Thoracic aorta (tissue), 2 donors: ENCODE data around the gene LEP. TPM values are rescaled to one million over a fixed set of nuclear protein-coding genes. Genes with fewer than 3 reads are reported as not detected.

Experiments used
- ATAC-seq: fragments of 150-250 bp; one replicate; pipeline ENCODE4 v1.8.0; 2017; ENCODE audit warnings: low read depth; ENCODE audit not compliant: insufficient number of reproducible peaks, low FRiP score
- DNase-seq: peaks from one replicate; pipeline ENCODE4 v3.0.0-alpha.2; 2020; ENCODE audit warnings: low spot score
- H3K27ac ChIP-seq, 2 donors: fragments of 200-600 bp; sonication (generic); 1 replicate in 1 of 2; 2 replicates in 1 of 2; pipeline ENCODE4 v1.5.1; 2016; ENCODE audit warnings: mild to moderate bottlenecking in 2 of 2, moderate library complexity in 2 of 2
- H3K27me3 ChIP-seq: fragments of 200-600 bp; sonication (generic); replicated peaks from 2 replicates; pipeline ENCODE4 v1.6.0; 2016; ENCODE audit warnings: mild to moderate bottlenecking; ENCODE audit not compliant: insufficient read depth
- H3K36me3 ChIP-seq: fragments of 200-600 bp; sonication (generic); one replicate; pipeline ENCODE4 v1.5.1; 2016
- H3K4me1 ChIP-seq, 2 donors: fragments of 200-600 bp; sonication (generic); 1 replicate in 1 of 2; 2 replicates in 1 of 2; pipeline versions ENCODE4 v1.5.1 to v1.6.0; 2016; ENCODE audit warnings: low read depth in 2 of 2, mild to moderate bottlenecking in 1 of 2; ENCODE audit not compliant: control insufficient read depth in 1 of 2
- H3K4me3 ChIP-seq: fragments of 200-600 bp; sonication (generic); 2 replicates; pipeline ENCODE4 v1.5.1; 2016; ENCODE audit warnings: mild to moderate bottlenecking
- H3K9me3 ChIP-seq: fragments of 200-600 bp; sonication (generic); 2 replicates; pipeline ENCODE4 v1.5.1; 2016
- total RNA-seq, 2 donors: library from RNA; depleted of rRNA; stranded (reverse); fragments of >200 nt; gene quantifications; one replicate each; pipeline versions ENCODE4 v1.1.0 to v1.2.3, GENCODE V29; 2016
- TF ChIP-seq, protein P1 (sequence below): fragments of 200-600 bp; sonication (generic); IDR thresholded peaks from one replicate; pipeline ENCODE4 v1.5.1; 2019; ENCODE audit warnings: antibody characterized with exemption

Gene LEP
- total RNA-seq, 2 donors from 2014 or later: not detected

DNA sequence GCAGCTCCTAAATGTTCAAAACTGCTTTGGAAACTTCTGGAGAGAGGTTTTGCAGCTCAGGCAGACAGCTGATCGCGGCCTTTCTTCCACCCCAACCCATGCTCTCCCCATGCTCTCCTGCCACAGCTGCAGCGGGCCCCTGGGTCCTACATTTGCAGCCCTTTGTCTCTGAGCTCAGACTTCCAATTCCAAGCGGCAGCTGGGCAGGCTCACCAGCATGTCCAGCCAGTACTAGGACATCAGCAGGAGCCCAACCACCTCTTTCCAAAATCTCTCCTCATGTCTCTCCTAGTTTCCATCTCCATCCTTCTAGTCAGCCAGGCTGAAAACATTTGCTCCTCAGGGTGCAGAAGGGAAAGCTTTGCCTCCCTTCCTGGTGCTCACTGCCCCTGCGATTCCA is 6.0 kb downstream of the LEP start:
- DNase-seq: no peak
- no peaks in the 10 kb centered on the region for H3K27me3 ChIP-seq
- no peak for ATAC-seq
- TF ChIP-seq, protein P1, sequence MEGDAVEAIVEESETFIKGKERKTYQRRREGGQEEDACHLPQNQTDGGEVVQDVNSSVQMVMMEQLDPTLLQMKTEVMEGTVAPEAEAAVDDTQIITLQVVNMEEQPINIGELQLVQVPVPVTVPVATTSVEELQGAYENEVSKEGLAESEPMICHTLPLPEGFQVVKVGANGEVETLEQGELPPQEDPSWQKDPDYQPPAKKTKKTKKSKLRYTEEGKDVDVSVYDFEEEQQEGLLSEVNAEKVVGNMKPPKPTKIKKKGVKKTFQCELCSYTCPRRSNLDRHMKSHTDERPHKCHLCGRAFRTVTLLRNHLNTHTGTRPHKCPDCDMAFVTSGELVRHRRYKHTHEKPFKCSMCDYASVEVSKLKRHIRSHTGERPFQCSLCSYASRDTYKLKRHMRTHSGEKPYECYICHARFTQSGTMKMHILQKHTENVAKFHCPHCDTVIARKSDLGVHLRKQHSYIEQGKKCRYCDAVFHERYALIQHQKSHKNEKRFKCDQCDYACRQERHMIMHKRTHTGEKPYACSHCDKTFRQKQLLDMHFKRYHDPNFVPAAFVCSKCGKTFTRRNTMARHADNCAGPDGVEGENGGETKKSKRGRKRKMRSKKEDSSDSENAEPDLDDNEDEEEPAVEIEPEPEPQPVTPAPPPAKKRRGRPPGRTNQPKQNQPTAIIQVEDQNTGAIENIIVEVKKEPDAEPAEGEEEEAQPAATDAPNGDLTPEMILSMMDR: no peak
- no peaks in the 10 kb centered on the region for H3K9me3 ChIP-seq
- H3K4me3 ChIP-seq: no peak overlapping the region
- no peak overlapping the region for H3K27ac ChIP-seq
- no peaks in the 10 kb centered on the region for H3K4me1 ChIP-seq
- H3K36me3 ChIP-seq: no peaks in the 10 kb centered on the region

DNA sequence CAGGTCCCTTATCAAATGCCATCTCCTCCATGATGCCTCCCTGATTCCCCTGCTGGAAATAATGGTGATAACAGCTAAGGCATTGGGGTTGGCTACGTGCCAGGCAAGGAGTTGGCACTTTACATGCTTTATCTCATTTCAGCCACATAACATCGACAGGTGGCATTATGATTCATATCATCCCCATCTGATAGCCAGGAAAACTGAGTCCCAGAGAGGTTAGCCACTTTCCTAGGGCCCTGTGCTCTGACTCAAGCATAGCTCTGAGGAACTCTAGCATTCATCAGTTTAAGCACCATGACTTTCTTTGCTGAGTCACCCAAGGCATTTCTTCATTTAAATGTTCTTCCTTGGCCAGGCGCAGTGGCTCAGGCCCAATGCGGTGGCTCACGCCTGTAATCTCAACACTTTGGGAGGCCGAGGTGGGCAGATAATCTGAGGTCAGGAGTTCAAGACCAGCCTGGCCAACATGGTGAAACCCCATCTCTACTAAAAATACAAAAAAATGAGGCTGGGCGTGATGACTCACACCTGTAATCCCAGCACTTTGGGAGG is 6.6 kb downstream of the LEP start:
- TF ChIP-seq, protein P1: no peak
- Histone ChIP-seq H3K4me1 (no peaks in the 10 kb centered on the region), H3K27ac (no peak overlapping the region), H3K36me3 (no peaks in the 10 kb centered on the region), H3K4me3 (no peak overlapping the region), H3K27me3 (no peaks in the 10 kb centered on the region), H3K9me3 (no peaks in the 10 kb centered on the region)
- DNase-seq (no peak), ATAC-seq (no peak)

DNA sequence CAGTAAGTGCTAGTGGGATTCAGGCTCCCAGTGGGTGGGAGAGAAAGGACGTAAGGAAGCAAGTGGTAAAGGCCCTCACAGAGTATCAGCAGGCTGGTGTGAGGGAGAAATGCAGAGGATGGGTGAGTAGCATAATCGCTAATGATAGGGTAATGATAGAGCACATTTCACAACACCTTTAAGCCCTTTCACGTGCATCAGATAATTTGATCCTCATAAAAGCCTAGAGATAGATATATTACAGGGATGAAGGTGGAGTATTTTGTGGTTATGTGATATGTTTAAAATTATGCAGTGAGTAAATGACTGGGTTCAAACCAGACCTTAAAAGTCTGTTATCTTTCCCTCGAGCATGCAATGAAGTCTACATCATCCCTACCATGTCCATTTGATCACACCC is 10.3 kb downstream of the LEP start:
- H3K27me3 ChIP-seq: no peaks in the 10 kb centered on the region
- TF ChIP-seq, protein P1: no peak
- H3K9me3 ChIP-seq: no peaks in the 10 kb centered on the region
- no peaks in the 10 kb centered on the region for H3K4me1 ChIP-seq
- no peak overlapping the region for H3K27ac ChIP-seq
- no peak for DNase-seq
- H3K36me3 ChIP-seq: no peaks in the 10 kb centered on the region
- no peak for ATAC-seq
- H3K4me3 ChIP-seq: no peak overlapping the region

DNA sequence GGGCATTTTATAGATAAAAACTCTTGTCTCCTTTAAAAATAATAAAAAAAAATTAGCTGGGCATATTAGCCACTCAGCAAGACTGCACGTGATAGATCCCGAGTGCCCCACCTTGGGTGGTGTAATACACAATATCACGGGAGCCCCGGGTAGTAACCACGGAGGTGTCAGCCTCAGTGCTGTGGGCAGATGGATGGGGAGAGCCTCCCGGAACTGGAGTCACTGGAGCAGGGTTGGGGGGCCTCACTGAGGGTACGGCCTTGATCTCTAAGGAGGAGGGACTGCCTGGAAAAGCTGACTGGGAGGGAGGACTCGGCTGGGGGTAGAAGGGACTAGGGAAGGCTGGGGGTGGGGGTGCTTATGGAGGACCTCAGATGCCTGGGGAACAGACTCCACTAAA is 12.6 kb downstream of the LEP start:
- Histone ChIP-seq H3K36me3 (no peaks in the 10 kb centered on the region), H3K27ac (no peak overlapping the region), H3K4me3 (no peak overlapping the region), H3K4me1 (no peaks in the 10 kb centered on the region), H3K27me3 (no peaks in the 10 kb centered on the region), H3K9me3 (no peaks in the 10 kb centered on the region)
- DNase-seq (no peak), ATAC-seq (no peak)
- TF ChIP-seq, protein P1: no peak

DNA sequence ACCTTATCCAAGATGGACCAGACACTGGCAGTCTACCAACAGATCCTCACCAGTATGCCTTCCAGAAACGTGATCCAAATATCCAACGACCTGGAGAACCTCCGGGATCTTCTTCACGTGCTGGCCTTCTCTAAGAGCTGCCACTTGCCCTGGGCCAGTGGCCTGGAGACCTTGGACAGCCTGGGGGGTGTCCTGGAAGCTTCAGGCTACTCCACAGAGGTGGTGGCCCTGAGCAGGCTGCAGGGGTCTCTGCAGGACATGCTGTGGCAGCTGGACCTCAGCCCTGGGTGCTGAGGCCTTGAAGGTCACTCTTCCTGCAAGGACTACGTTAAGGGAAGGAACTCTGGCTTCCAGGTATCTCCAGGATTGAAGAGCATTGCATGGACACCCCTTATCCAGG is 13.4 kb downstream of the LEP start:
- no peak overlapping the region for H3K27ac ChIP-seq
- H3K4me3 ChIP-seq: no peak overlapping the region
- H3K9me3 ChIP-seq: no peaks in the 10 kb centered on the region
- H3K27me3 ChIP-seq: no peaks in the 10 kb centered on the region
- H3K4me1 ChIP-seq: no peaks in the 10 kb centered on the region
- no peaks in the 10 kb centered on the region for H3K36me3 ChIP-seq
- ATAC-seq (no peak), DNase-seq (no peak)
- TF ChIP-seq, protein P1: no peak
